ENCODE results near the gene CFAP77. TPM values are rescaled to one million over a fixed set of nuclear protein-coding genes. Genes with fewer than 3 reads are reported as not detected.
"Not testable (repeated sequence)": the region's sequence is repeated elsewhere in the genome, so short reads cannot be mapped to it uniquely, and the experiment has no call there.

Gene CFAP77
- total RNA-seq, 3 donors from 2014 or later, result not detected

DNA sequence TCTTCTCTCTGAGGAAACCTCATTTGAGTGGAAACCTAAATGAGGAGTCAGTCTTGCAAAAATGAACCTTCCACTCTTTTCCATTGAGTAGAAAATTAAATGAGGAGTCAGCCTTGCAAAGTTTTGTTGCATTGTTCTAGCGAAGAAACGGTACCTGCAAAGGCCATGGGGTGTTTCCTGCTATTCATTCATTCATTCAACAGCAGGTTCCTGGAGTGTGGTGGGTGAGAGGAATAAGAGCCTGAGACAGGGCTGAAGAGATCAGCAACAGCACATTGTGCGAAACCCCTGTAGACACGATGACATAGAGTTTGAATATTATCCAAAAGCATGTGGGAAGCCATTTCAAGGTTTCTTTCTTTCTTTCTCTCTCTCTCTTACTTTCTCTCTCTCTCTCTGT, 40.6 kb upstream of the CFAP77 start:
- Histone ChIP-seq H3K4me3 (no peak overlapping the region), H3K27ac (no peak overlapping the region), H3K9me3 (no peaks in the 10 kb centered on the region), H3K36me3 (no peaks in the 10 kb centered on the region), H3K27me3 (no peaks in the 10 kb centered on the region), H3K4me1 (no peaks in the 10 kb centered on the region)
- intact Hi-C loops (cut with DNase I; ENCODE audit: low total_unique reads), result no loop called here
- DNase-seq (ENCODE audit: low spot score in 2 of 2), result no peak
- TF ChIP-seq POLR2A (IDR thresholded peaks at IDR 0.05) (no peak), POLR2AphosphoS5 (IDR thresholded peaks at IDR 0.05) (no peak)
- TF ChIP-seq, protein P1, sequence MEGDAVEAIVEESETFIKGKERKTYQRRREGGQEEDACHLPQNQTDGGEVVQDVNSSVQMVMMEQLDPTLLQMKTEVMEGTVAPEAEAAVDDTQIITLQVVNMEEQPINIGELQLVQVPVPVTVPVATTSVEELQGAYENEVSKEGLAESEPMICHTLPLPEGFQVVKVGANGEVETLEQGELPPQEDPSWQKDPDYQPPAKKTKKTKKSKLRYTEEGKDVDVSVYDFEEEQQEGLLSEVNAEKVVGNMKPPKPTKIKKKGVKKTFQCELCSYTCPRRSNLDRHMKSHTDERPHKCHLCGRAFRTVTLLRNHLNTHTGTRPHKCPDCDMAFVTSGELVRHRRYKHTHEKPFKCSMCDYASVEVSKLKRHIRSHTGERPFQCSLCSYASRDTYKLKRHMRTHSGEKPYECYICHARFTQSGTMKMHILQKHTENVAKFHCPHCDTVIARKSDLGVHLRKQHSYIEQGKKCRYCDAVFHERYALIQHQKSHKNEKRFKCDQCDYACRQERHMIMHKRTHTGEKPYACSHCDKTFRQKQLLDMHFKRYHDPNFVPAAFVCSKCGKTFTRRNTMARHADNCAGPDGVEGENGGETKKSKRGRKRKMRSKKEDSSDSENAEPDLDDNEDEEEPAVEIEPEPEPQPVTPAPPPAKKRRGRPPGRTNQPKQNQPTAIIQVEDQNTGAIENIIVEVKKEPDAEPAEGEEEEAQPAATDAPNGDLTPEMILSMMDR (IDR thresholded peaks at IDR 0.05), result no peak

- no peaks in the 10 kb centered on the region for H3K9me3 ChIP-seq
- intact Hi-C loops (cut with DNase I; ENCODE audit: low total_unique reads), result no loop called here
- H3K4me3 ChIP-seq, result no peak overlapping the region
- no peaks in the 10 kb centered on the region for H3K27me3 ChIP-seq
- TF ChIP-seq, protein P1 (IDR thresholded peaks at IDR 0.05), result no peak
- TF ChIP-seq POLR2AphosphoS5 (IDR thresholded peaks at IDR 0.05) (no peak), POLR2A (IDR thresholded peaks at IDR 0.05) (no peak)
- H3K27ac ChIP-seq, result no peak overlapping the region
- no peaks in the 10 kb centered on the region for H3K4me1 ChIP-seq
- no peak for DNase-seq (ENCODE audit: low spot score in 2 of 2)
- no peaks in the 10 kb centered on the region for H3K36me3 ChIP-seq
Observed at GRCh38 chr9:132370592-132370991, 39.4 kb upstream of the CFAP77 start.

DNA sequence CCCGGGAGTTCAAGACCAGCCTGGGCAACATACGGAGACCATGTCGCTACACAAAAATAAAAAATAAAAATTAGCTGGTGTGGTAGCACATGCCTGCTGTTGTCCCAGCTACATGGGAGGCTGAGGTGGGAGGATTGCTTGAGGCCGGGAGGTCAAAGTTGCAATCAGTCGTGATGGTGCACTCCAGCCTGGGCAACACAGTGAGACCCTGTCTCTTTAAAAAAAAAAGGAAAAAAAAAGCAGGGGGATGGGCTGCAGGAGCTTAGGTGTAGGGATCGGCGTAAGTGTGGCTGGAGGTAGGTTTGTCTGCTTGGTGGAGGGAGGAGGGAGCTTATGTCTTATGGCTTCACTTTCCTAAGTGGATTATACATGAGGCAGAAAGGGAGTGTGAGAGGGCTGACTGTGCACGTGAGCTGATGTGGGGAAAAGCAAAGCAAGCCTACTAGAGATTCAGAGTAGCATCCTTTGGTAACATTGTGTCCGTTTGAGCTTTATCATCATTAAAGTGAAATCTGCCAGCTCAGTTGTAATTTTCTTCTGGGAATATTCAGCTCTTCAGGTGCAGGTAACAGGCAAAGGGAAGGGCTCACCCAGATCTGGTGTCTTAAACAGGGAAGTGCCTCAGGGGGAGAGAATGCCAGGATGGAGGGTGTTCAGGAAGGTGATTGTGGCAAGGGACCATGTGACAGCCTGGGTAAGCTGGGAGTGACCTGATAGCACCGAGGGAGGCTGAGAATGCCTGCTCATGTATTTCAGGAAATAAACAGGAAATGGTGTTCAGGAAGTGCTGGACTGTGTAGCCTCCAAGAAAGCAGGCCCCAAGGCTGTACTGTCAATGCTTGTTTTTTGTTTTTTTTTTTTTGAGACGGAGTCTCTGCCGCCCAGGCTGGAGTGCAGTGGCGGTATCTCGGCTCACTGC, 37.6 kb upstream of the CFAP77 start:
- TF ChIP-seq, protein P1 (IDR thresholded peaks at IDR 0.05), result no peak
- TF ChIP-seq POLR2A (IDR thresholded peaks at IDR 0.05), result no peak
- TF ChIP-seq POLR2AphosphoS5 (IDR thresholded peaks at IDR 0.05), result peak in 1 of 3 donors; percentile 30
- intact Hi-C loops (cut with DNase I; ENCODE audit: low total_unique reads), result no loop called here
- Histone ChIP-seq H3K4me1 (no peaks in the 10 kb centered on the region), H3K27me3 (no peaks in the 10 kb centered on the region), H3K36me3 (no peaks in the 10 kb centered on the region), H3K27ac (peak overlapping the region; percentile 35 to 60), H3K4me3 (no peak overlapping the region), H3K9me3 (no peaks in the 10 kb centered on the region)
- peak in 1 of 2 donors; percentile 45 for DNase-seq (ENCODE audit: low spot score in 2 of 2)

DNA sequence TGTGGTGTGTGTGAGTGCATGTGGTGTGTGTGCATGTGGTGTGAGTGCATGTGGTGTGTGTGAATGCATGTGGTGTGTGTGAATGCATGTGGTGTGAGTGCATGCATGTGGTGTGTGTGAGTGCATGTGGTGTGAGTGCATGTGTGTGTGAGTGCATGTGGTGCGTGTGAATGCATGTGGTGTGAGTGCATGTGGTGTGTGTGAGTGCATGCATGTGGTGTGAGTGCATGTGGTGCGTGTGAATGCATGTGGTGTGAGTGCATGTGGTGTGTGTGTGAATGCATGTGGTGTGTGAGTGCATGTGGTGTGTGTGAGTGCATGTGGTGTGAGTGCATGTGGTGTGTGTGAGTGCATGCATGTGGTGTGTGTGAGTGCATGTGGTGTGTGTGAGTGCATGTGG, 32.2 kb upstream of the CFAP77 start:
- H3K27ac ChIP-seq; H3K27me3 ChIP-seq; intact Hi-C loops (cut with DNase I; ENCODE audit: low total_unique reads); DNase-seq (ENCODE audit: low spot score in 2 of 2); H3K4me1 ChIP-seq; H3K36me3 ChIP-seq; H3K4me3 ChIP-seq; H3K9me3 ChIP-seq: not testable (repeated sequence)

DNA sequence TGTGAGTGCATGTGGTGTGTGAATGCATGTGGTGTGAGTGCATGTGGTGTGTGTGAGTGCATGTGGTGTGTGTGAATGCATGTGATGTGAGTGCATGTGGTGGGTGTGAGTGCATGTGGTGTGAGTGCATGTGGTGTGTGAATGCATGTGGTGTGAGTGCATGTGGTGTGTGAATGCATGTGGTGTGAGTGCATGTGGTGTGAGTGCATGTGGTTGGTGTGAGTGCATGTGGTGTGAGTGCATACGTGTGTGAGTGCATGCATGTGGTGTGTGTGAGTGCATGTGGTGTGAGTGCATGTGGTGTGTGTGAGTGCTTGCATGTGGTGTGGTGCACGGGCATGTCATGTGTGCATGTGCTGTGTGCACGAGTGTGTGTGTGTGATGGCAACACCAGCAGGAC, 31.6 kb upstream of the CFAP77 start:
- H3K4me3 ChIP-seq; H3K27me3 ChIP-seq; DNase-seq (ENCODE audit: low spot score in 2 of 2); H3K27ac ChIP-seq; intact Hi-C loops (cut with DNase I; ENCODE audit: low total_unique reads); H3K4me1 ChIP-seq; H3K9me3 ChIP-seq; H3K36me3 ChIP-seq: not testable (repeated sequence)

DNA sequence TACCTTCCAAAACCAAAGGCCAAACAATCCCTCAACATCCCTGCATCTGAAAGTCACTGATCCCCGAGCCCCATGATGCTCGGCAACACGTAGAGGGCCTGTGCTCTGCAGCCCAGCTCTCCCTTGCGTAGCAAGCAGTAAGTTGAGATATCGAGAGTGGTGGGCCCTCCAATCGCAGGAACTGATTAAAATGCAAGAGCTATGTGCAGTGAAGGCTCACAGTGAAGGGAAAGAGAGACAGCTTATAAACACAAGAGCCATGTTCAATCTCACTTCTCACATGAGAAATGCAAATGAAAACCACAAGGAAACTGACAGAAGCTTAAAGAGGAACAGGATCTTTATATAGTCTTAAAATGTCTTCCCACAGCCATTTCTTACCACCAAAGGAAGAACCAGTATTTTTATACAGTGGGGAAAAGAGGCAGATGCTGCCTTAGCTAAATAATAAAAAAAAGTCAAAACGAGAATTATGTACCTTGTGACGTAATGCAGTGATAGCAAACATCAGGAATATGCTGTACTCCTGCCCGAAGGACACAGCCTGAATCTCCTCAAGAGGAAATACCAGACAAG, 28.0 kb upstream of the CFAP77 start:
- TF ChIP-seq POLR2A (IDR thresholded peaks at IDR 0.05) (no peak), POLR2AphosphoS5 (IDR thresholded peaks at IDR 0.05) (no peak)
- TF ChIP-seq, protein P1 (IDR thresholded peaks at IDR 0.05), result no peak
- Histone ChIP-seq H3K27me3 (no peaks in the 10 kb centered on the region), H3K36me3 (peaks cover 3% of the 10 kb centered on the region), H3K27ac (no peak overlapping the region), H3K4me1 (no peaks in the 10 kb centered on the region), H3K9me3 (no peaks in the 10 kb centered on the region), H3K4me3 (no peak overlapping the region)
- intact Hi-C loops (cut with DNase I; ENCODE audit: low total_unique reads), result no loop called here
- no peak for DNase-seq (ENCODE audit: low spot score in 2 of 2)

All from breast epithelium (tissue), 4 donors.